NCI-H748 treated with DMSO at 0.1 percent for 48 hours (cell line): ENCODE data around the gene TNRC18.
"Not testable (repeated sequence)": the region's sequence is repeated elsewhere in the genome, so short reads cannot be mapped to it uniquely, and the experiment has no call there.

Experiments
- DNase-seq: peaks from one replicate; lab custom pipeline; 2025; lab: John Stamatoyannopoulos, UW

Gene TNRC18

DNA sequence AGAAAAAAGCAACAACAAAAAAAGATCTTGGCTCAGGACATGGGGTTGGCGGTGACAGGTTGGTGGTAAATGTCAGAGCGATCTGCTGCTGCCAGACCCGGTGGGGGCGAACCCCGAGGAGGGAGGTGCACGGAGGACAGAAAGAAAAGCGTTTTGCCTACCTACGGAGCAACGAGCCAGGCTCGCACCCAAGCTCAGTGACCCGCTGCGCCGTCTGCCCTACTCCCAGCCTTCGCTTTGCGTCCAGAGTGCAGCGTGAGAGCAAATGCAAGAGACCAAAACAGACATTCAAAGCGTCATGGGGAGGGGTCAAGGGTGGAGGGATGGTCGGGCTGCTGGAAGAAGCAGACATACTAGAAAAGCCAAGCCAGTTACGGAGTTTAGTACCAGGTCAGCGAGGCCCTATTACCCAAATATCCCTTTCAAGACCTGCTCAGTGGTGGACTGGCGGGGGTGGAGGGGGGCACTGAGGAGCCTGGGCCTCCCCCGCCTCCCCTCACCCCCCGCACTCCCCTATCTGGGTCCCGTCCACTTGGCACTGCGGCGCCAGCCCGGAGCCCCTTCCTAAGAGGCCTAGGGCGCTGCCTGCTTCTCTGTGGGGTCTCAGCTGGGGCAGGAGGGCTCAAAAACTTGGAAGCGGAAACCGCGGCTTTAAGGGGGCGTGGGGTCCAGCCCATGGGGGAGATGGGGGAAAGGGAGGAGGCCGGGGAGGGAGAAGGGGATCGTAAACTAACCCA lies 74.0 kb downstream of the TNRC18 start:
- DNase-seq, result no peak

DNA sequence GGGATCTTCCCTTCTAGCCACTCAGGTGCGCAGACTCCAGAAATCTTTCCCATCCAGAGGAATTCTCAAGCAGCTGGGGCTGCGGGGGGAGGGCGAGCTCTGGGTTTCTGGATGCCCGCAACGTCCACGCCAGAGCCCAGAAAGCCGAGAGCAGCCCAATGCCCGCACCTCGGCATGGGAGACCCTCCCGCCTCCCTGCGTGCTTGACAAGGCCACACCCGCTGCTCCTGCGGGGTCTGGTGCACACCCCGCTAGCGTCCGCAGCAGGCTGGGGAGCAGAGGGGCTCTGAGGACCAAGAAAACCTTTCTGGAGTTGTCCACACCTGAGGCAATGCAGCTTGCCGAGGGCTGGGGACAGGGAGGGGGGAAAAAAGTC lies 74.6 kb downstream of the TNRC18 start:
- no peak for DNase-seq

GRCh38 chr7:5348134-5349004 lies 75.3 kb downstream of the TNRC18 start:
- no peak for DNase-seq

DNA sequence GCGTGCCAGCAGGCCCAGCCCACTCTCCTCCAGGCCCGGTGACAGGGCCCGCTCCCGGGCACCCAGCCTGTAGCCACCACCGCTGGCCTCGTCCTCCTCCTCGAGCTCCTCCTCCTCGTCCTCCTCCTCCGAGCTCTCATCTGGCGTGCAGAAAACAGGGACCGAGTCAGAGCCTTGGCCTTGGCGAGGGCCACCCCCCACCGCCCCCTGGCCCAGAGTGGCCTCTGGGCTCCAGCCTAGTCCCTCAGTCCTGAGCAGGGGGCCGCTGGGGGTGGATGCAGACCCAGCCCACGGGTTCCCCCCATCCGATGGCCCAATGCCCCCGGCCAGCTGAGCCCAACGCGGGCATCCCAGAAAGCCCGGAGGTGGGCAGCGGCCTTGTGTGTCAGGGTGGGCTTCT lies 78.0 kb downstream of the TNRC18 start:
- no peak for DNase-seq

DNA sequence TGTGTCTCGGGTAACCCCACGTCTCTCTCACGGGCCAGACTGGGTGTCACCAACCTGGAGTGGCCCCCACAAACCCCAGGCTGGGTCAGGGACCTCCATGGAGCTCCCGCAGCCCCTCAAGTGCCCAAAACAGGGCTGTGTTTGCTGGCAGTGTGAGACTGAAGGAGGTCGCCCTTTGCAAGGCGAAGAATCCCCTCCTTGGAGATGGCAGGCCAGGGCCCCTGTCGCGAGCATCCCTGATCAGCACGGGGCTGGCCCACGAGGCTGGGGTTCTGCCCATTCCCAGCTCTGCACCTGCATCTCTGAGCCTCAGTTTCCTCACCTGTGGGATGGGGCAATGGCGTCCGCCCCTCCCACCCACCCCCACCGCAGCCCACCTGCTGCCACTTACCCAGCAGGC lies 78.5 kb downstream of the TNRC18 start:
- no peak for DNase-seq

DNA sequence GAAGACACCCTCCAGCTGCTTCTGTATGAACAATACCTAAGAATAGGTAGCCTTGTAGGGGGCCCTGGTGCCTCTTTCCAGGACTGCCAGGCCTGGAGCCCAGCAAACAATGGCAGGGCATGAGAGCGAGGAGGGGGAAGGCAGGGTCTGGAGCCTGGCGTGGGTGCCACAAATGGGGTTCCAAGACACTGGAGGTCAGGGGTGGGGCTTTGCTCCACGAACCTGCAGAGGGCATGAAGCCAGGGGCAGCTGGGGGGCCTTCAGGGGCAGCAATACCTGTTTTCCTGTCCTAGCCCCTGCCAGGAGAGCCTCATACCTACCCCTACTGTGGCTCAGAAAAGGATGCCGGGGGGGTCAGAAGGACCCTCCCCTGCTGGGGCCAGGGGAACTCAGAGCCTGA lies 79.3 kb downstream of the TNRC18 start:
- no peak for DNase-seq

- no peak for DNase-seq
Observed at GRCh38 chr7:5343884-5344283, 79.8 kb downstream of the TNRC18 start.

GRCh38 chr7:5342631-5343030 lies 81.0 kb downstream of the TNRC18 start:
- DNase-seq, result no peak

DNA sequence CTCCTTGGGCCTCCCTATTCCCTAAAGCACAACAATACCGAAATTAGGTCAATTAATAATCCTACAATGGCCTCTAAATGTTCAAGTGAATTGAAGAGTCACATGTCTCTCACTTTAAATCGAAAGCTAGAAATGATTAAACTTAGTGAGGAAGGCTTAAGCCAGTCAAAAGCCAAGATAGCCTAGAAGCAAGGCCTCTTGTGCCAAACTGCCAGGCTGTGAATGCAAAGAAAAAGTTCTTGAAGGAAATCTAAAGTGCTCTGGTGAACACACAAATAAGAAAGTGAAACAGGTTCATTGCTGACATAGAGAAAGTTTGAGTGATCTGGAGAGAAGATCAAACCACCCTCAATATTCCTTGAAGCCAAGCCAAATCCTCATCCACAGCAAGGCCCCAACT lies 83.7 kb downstream of the TNRC18 start:
- no peak for DNase-seq

- no peak for DNase-seq
Observed at GRCh38 chr7:5337047-5337446, 86.6 kb downstream of the TNRC18 start.

DNA sequence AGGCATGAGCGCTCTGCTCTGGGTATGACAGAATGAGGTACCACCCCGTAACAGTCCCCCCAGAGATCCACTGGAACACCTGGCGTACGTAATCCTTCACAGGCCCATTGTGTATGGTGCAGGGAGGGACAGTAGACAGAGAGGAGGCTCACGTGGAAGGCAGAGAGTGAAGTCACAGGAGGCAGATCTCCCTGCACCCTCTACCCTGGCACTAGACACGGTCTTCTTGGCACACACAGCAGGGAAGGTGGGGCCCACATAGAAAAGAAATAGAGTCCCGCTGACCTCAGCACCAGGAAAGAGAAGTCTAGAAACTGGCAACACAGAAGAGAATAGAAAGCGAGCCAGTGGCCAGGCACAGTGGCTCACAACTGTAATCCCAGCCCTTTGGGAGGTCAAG lies 89.0 kb downstream of the TNRC18 start:
- no peak for DNase-seq

- no peak for DNase-seq
Observed at GRCh38 chr7:5333121-5334045, 90.3 kb downstream of the TNRC18 start.

GRCh38 chr7:5332579-5332978 lies 91.1 kb downstream of the TNRC18 start:
- no peak for DNase-seq

- no peak for DNase-seq
Observed at GRCh38 chr7:5330288-5330687, 93.3 kb downstream of the TNRC18 start.

DNA sequence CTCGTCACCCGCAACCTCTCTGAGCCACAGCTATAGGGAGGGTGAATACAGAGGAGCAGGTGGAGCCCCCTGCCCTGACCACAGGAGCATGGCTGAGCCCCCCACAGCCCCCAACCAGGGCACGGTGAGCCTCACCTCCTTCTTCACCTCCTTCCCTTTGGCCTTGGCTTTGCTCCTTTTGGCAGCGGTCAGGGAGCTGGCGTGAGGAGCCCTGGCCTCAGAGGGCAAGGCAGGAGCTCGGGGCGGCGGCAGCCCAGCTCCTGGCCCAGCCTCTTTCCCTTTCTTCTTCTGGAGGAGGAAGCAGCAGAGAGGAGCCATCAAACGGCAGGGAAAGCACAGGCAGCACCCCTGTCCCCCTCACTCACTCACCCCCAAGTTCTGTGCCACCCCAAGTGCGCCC lies 98.7 kb downstream of the TNRC18 start:
- no peak for DNase-seq

- not testable (repeated sequence) for DNase-seq
Observed at GRCh38 chr7:5323800-5324781, 99.5 kb downstream of the TNRC18 start.

- no peak for DNase-seq
Observed at GRCh38 chr7:5322621-5323410, 100.8 kb downstream of the TNRC18 start.

DNA sequence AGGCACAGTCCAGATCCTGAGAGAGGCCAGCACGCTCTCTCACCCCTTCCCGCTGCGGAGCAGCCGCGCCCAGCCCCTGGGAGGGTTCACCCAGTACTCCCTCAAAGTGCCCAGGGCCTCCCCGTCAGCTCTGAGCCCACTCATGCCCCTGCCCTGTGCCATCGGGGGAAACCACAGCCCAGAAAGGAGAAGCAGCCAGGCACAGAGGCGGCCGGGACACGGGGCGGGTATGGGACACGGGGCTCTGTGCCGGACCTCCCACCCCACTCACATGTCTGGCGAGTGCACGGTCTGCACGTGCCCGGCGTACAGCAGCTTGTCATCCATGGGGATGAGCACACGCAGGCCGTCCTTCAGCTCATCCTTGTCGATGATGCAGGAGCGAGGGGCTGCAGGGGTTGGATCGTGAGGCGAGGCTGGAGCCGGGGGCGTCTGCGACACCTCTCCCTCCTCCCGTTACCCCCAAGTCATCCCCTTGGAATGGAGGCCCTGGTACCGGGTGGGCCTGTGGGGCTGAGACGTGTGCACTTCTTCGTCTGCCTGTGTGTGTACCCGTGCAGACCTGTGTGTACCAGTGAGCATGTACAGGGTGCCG lies 102.7 kb downstream of the TNRC18 start:
- no peak for DNase-seq

DNA sequence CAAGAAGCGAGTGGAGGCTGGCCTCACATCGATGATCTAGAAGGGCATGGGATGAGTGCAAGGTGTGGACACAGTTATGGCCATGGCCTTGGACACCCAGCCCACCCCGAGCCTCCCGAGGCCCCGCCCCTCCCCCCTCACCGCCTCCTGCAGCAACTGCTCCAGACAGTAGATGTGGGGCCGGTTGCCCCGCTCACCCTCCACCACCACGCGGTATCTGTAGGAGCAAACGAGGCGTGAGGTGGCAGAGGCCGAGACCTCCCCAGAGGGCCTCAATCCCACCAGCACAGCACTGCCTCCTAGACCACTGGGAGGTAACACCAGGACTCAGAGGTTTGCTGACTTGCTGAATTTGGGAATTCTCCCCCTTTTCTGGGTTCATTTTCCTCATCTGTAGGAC lies 103.2 kb downstream of the TNRC18 start:
- DNase-seq, result no peak

- not testable (repeated sequence) for DNase-seq
Observed at GRCh38 chr7:5318613-5319012, 105.0 kb downstream of the TNRC18 start.
